Globus pallidus (tissue), 1 donor: ENCODE data around the gene HEXD.
"Not testable (repeated sequence)": the region's sequence is repeated elsewhere in the genome, so short reads cannot be mapped to it uniquely, and the experiment has no call there.

ENCODE experiments used
- DNase-seq: peaks from one replicate; pipeline ENCODE4 v3.0.0-alpha.2; 2015; ENCODE audit warnings: low spot score

The HEXD gene

GRCh38 chr17:82418001-82418986 is at the start of gene HEXD, which contains the start of gene OGFOD3:
HEXD (plus strand) TSS chr17:82418347; CDS start chr17:82419800, 1,453 bp downstream.
OGFOD3 (minus strand) TSS chr17:82418586; CDS start chr17:82418485, 101 bp downstream.
- DNase-seq: peak; percentile 84

- no peak for DNase-seq
Measured at GRCh38 chr17:82369211-82369610, 48.9 kb upstream of the HEXD start.

- DNase-seq: no peak
Measured at GRCh38 chr17:82370471-82371332, 47.4 kb upstream of the HEXD start.

- no peak for DNase-seq
Measured at GRCh38 chr17:82371333-82372248, 46.6 kb upstream of the HEXD start, which contains the start of gene UTS2R. UTS2R (plus strand) TSS chr17:82371765; CDS start chr17:82374325, 2,560 bp downstream.

- no peak for DNase-seq
Measured at GRCh38 chr17:82372249-82373071, 45.7 kb upstream of the HEXD start.

GRCh38 chr17:82373072-82373452 is 45.1 kb upstream of the HEXD start:
- DNase-seq: not testable (repeated sequence)

GRCh38 chr17:82373731-82374625 is 44.2 kb upstream of the HEXD start:
- DNase-seq: no peak

GRCh38 chr17:82374626-82375331 is 43.4 kb upstream of the HEXD start:
- DNase-seq: no peak

GRCh38 chr17:82375359-82376041 is 42.6 kb upstream of the HEXD start:
- no peak for DNase-seq

GRCh38 chr17:82376042-82376730 is 42.0 kb upstream of the HEXD start:
- DNase-seq: no peak

- not testable (repeated sequence) for DNase-seq
Measured at GRCh38 chr17:82377294-82377693, 40.9 kb upstream of the HEXD start.

- DNase-seq: no peak
Measured at GRCh38 chr17:82377924-82378740, 40.0 kb upstream of the HEXD start.

- no peak for DNase-seq
Measured at GRCh38 chr17:82378741-82379021, 39.5 kb upstream of the HEXD start.

GRCh38 chr17:82380860-82381702 is 37.1 kb upstream of the HEXD start:
- DNase-seq: no peak

- DNase-seq: not testable (repeated sequence)
Measured at GRCh38 chr17:82381703-82382009, 36.5 kb upstream of the HEXD start.
